ENCODE measurements around the gene RAB3GAP2. TPM values are rescaled to one million over a fixed set of nuclear protein-coding genes. Genes with fewer than 3 reads are reported as not detected.
"Not testable (repeated sequence)": the region's sequence is repeated elsewhere in the genome, so short reads cannot be mapped to it uniquely, and the experiment has no call there.

Gene RAB3GAP2
- total RNA-seq, 1 donor from 2014 or later, result 51.2 TPM

GRCh38 chr1:220170836-220171526 is 101.3 kb downstream of the RAB3GAP2 start:
- Mint-ChIP-seq H3K4me1 (ENCODE audit: unreplicated experiment) (no peaks in the 10 kb centered on the region), H3K27ac (no peak overlapping the region), H3K36me3 (peaks cover 35% of the 10 kb centered on the region), H3K4me3 (no peak overlapping the region), H3K27me3 (no peaks in the 10 kb centered on the region), H3K9me3 (no peaks in the 10 kb centered on the region)
- DNase-seq (ENCODE audit: extremely low spot score, unreplicated experiment), result no peak
- no peak for TF ChIP-seq CTCF (conservative IDR thresholded peaks at IDR 0.05)

GRCh38 chr1:220169887-220170286 is 102.4 kb downstream of the RAB3GAP2 start:
- not testable (repeated sequence) for H3K4me3 Mint-ChIP-seq; H3K27me3 Mint-ChIP-seq; H3K9me3 Mint-ChIP-seq; H3K4me1 Mint-ChIP-seq (ENCODE audit: unreplicated experiment); H3K27ac Mint-ChIP-seq; DNase-seq (ENCODE audit: extremely low spot score, unreplicated experiment)
- peaks cover 30% of the 10 kb centered on the region for H3K36me3 Mint-ChIP-seq

GRCh38 chr1:220166853-220167252 is 105.4 kb downstream of the RAB3GAP2 start:
- TF ChIP-seq CTCF (conservative IDR thresholded peaks at IDR 0.05), result no peak
- no peak for DNase-seq (ENCODE audit: extremely low spot score, unreplicated experiment)
- H3K36me3 Mint-ChIP-seq, result peaks cover 23% of the 10 kb centered on the region
- H3K27ac Mint-ChIP-seq, result no peak overlapping the region
- H3K4me3 Mint-ChIP-seq, result no peak overlapping the region
- H3K27me3 Mint-ChIP-seq, result no peaks in the 10 kb centered on the region
- no peaks in the 10 kb centered on the region for H3K4me1 Mint-ChIP-seq (ENCODE audit: unreplicated experiment)
- H3K9me3 Mint-ChIP-seq, result no peaks in the 10 kb centered on the region

GRCh38 chr1:220164517-220164916 is 107.7 kb downstream of the RAB3GAP2 start:
- Mint-ChIP-seq H3K27me3 (no peaks in the 10 kb centered on the region), H3K27ac (no peak overlapping the region), H3K4me1 (ENCODE audit: unreplicated experiment) (no peaks in the 10 kb centered on the region), H3K36me3 (peaks cover 18% of the 10 kb centered on the region), H3K4me3 (no peak overlapping the region), H3K9me3 (no peaks in the 10 kb centered on the region)
- DNase-seq (ENCODE audit: extremely low spot score, unreplicated experiment), result no peak
- TF ChIP-seq CTCF (conservative IDR thresholded peaks at IDR 0.05), result no peak

GRCh38 chr1:220164116-220164515 is 108.1 kb downstream of the RAB3GAP2 start:
- Mint-ChIP-seq H3K36me3 (peaks cover 14% of the 10 kb centered on the region), H3K27me3 (no peaks in the 10 kb centered on the region), H3K4me3 (no peak overlapping the region), H3K27ac (no peak overlapping the region), H3K4me1 (ENCODE audit: unreplicated experiment) (no peaks in the 10 kb centered on the region), H3K9me3 (no peaks in the 10 kb centered on the region)
- no peak for DNase-seq (ENCODE audit: extremely low spot score, unreplicated experiment)
- TF ChIP-seq CTCF (conservative IDR thresholded peaks at IDR 0.05), result no peak

GRCh38 chr1:220160027-220160426 is 112.2 kb downstream of the RAB3GAP2 start:
- Mint-ChIP-seq H3K9me3 (no peaks in the 10 kb centered on the region), H3K4me3 (no peak overlapping the region), H3K4me1 (ENCODE audit: unreplicated experiment) (no peaks in the 10 kb centered on the region), H3K27me3 (no peaks in the 10 kb centered on the region), H3K27ac (no peak overlapping the region), H3K36me3 (peaks cover 27% of the 10 kb centered on the region)
- no peak for TF ChIP-seq CTCF (conservative IDR thresholded peaks at IDR 0.05)
- no peak for DNase-seq (ENCODE audit: extremely low spot score, unreplicated experiment)
